ENCODE data around the gene GLB1L2. TPM values are rescaled to one million over a fixed set of nuclear protein-coding genes. Genes with fewer than 3 reads are reported as not detected.

GLB1L2 gene
- total RNA-seq, 2 donors from 2014 or later, result 0.65 to 0.91 TPM

DNA sequence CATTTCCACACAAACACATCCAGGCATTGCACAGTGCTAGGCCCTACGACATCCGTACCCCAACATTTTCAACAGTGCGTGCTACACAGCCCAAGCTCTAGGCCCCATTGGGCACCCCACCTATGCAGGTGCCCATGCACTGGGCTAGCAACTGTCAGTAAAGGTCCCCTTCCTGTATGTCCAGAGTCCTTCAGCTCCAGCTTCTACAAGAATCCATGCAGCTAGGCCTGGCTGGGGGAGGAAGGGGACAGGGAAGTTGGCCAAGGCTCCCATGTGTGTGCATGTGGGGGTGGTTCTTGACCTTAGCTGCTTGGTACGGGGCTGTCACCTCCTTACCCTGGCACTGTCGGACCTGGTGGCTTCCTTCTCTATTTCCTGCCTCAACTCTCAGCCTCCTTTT is 79.0 kb downstream of the GLB1L2 start:
- ATAC-seq (no peak), DNase-seq (no peak)
- intact Hi-C loops (cut with DNase I), result no loop called here

DNA sequence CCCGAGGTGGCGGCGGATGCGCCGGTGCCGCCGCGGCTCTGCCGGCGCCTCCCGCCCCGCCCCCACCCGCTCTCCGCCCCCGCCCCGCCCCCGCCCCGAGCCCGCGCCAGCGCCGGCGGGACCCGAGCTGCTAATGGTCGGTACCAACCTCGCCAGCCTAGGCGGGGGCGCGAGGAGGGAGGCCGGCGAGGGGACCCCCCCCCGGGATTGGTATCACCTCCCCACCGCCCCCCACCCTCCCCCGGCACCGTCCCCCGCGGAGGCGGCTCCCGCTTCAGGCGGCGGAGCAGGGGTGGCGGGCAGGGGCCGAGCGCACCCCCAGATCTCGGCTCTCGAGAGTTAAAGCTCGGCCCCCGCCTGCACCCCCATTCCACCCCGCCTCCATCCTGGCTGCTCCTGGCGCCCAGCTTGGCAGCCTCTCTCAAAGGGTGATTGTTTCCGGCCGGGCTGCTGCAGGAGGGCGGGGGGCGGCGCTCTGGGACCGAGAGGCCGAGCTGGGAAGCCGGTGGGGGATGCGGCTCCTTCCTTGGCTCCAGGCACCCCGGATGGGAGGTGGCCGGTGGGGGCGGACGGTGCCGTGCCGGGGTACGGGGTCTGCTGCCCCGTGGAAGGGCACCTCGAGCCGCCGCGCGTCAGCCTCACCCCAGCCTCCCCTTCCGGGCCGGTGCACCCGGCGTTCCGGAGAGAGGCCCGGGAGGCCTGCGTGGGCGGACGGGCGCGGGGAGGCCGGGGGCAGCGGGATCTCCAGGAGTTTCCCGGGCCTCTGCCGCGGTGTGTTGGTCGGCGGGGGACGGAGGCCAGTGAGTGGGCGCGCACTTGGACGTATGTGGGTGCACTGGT is 80.6 kb downstream of the GLB1L2 start, which contains the start of gene B3GAT1:
Gene B3GAT1 (minus strand): TSS at position 40 of the 840 bp plus-strand sequence. CDS start 24,583 bp downstream, outside the sequence.
- DNase-seq, result no peak
- peak; percentile 57 to 65 for ATAC-seq
- intact Hi-C loops (cut with DNase I), result no loop called here

DNA sequence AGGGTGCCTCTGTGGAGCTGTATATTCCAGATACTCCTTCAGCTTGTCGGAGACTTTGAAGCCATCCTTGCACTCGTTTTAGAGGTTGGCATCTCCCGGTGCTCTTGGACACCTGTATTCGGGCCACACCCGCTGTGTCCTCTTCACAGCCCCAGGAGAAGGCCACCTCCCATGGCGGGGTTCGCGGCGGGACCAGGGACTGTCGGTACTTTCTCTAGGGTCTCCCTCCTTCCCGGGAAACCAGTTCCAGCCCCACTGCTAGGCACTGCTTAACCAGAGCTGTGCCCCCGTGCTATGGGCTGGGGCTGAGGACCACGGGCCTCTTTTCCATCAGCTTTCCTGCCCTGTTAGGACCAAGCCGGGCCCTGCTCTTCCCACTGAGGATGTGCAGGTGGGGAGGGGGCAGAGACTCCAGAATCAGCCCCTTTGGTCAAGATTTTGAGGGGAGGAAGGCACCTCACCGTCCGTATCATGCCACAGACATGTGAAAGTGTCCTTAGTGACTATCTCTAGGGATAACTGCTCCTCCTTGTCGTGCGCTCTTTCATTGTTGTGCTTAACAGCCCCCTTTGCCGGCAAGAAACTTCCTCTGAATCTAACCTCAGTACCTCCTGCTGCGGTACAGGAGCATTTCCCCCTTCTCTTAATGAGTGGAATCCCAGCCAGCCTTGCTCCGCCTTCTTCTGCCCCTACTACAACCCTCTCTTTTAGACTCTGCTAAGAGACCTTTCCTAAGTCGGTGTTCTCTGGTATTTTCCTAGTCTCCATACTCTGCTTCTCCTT is 81.4 kb downstream of the GLB1L2 start:
- no peak for ATAC-seq
- intact Hi-C loops (cut with DNase I), result no loop called here

DNA sequence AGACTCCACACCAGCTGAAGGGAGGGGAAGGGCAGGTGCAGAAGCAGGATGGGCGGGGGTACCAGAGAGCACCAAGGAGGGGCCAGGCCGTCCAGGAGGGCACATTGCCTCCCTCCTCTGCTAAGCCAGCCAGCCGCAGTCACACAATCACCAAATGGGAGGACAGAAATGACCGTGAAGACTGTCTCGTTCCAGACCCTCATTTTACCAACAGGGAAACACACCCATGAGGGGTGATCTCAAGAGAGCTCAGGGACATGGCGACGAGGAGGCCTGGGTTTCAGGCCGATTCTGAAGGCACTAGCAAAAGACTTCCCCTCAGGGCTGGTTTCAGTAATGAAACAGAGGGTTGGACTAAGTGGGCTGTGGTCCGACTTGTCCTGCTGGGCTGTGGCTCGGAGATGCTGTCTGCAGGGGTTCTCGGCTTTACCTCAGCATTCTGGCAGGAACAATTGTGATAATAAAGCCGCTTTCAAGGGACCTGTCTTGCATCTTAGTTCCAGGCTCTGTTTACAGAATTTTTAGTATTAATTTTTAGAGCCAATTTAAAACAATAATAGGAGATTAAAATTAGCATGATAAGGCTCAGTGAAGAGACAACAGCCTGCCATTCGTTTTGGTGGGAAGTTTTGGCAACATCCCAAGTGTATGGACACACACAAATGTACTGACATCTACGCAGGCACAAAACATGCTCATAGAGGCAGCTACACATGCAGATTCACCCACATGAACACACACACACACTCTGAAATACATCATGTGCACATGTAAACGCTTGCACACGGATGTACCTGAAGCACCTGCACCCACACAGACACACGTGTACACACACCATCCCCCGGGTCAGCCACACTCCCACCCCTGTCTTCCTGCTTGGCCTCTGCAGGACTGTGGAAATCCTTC is 82.3 kb downstream of the GLB1L2 start:
- ATAC-seq, result no peak
- intact Hi-C loops (cut with DNase I), result no loop called here

More for the DNA sequence above, 81.4 kb downstream of the GLB1L2 start:
- DNase-seq, result no peak

DNA sequence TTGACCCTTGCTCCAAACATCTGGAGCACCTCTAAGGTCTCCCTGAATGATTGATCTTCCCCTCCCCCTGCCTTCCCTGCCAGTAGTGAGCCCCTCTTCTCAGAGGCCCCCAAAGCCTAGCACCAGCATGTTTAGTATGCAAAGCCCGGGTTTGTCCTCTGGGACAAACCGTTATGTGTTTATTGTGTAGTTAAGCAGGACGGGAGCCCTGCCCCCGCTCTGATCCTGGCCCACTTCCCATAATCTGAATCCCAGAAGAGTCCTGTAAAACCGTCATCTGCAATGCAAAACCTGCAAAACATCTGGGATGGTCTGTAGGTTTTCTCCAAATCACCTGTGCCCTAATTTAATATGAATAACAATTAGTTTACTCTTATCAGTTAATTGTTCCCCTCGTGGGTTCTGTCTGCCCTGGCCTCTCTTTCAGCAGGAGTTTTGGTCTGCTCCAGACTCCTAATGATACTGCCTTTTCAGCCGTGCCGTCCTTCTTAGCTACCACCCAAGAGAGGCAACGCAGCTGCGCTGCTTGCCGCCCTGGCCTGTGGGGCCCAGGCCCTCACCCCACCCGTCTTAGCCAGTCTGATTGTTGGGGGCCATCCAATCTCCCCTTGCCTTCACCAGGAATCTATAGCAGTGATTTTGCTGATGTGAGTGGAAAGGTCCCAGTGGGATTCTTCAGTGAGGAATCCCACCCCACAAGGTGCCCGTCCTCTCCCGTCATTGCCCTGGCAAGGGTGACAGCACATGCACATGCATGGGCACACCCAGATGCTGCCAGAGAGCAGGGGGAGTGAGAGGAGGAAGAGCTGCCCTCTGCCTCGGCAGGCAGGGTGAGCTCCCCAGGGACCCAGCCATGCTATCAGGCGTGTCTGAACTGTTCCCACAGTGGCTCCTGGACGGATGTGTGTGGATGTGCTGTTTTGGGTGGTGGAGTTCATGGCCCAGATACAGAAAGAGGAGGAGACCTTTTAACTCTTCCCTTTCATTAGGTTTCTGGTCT is 83.3 kb downstream of the GLB1L2 start:
- intact Hi-C loops (cut with DNase I), result no loop called here
- no peak for DNase-seq
- no peak for ATAC-seq

More for the DNA sequence above, 82.3 kb downstream of the GLB1L2 start:
- no peak for DNase-seq

DNA sequence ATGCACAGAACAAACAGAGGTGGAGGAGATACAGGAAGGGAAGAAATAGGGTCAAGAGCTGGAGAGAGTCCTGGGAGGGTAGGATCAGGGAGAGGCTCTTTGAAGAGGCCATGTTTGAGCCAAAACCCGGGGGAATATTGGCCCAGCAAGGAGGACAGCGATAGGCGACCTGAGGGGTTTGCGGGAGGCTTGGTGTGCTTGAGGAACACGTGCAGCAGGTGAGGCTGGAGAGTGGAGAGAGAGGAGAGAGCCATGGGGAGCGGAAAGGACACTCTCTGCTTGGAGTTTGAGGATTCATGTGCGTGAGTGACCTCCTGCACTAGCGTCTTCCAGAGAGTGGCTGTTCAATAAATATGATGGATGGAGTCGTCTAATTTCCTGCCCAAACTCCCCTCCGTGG is 84.9 kb downstream of the GLB1L2 start:
- intact Hi-C loops (cut with DNase I), result no loop called here
- ATAC-seq, result no peak
- no peak for DNase-seq

DNA sequence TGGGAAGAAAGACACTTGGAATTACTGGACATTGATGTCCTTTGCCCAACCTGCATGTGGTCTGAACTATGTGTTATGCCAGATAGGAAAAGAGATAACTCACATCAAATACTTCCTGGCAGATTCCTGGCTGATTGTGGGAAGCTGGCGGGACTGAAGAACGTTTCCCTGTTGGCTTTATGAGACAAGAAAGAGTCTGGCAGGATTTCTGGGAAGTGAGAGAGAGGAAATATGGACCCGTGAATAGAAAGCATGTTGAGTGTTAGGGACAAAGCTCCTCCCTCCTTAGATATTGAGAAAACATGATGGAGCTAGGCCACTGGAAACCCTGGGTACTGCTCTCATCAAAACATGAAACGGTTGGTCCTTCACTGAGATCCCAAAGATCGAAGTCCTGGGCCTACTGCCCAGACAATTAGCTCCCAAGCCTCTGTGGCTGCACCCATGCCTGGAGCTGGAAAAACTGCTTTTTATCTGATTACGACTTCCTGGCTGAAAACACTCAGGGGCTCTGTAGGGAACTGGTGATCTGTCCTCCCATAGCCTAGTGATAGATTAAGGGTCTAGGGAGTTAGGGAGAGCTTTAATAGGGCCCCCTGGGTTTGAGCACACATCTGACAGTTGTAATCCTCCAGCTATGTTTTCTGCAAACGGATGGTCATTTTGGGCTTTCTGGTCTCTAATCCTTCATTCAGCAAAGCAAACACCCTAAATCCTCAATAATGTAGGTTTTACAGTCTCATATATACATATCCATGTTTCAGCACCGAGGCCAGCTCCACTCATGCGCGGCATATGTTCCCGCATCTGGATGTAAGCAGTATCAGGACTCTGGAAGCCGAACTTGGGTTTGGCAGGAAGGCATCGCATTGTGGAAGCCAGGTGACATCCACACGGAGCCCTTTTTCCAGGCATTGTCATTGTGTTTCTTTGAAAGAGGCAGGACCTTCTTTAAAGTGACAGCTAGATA is 86.4 kb downstream of the GLB1L2 start:
- no peak for DNase-seq
- intact Hi-C loops (cut with DNase I), result no loop called here
- no peak for ATAC-seq

DNA sequence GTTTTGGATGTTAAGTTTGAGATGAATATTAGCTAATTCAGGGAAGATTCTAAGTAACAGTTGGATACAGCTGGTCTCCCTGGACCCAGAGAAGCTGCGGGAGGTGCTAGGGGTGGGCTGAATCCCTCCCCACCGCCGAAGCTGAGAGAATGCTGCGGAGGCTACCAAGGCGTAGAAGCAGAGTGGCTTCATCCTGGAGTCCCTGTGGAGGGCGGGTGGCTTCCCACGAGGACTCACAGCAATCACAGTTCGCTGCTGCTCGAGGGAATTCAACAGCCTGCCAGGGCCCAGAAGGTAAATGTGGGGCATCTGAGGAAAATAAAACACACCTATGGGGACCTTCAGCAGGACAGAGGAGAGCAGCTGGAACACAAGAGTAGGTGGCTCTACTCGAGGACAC is 91.3 kb downstream of the GLB1L2 start:
- ATAC-seq, result no peak
- no peak for DNase-seq
- intact Hi-C loops (cut with DNase I), result no loop called here

DNA sequence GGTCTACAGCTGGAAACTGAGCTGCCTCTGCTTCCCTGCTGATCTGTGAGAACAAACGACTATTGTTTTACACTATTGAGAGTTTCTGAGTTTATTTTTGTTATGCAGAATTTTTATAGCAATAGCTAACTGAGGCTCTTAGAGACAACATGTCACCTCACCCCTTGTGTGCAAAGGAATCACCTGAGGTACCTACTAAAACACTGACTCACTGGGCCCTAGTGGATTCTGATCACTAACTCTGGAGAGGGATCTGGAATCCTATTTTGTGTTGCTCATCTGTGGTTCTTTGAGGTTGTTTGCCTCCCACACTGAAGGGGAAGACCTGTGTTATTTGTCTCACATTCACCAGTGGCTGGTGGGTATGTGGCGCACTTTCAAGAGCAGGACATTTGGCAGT is 93.6 kb downstream of the GLB1L2 start:
- no peak for DNase-seq
- intact Hi-C loops (cut with DNase I), result no loop called here
- no peak for ATAC-seq

Other genes with a start within 250 kb of the GLB1L2 start
- gene NCAPD3, start 108.0 kb upstream of the GLB1L2 start, total RNA-seq, result 10 to 100 TPM in 1 of 2 donors, 1 to 10 TPM in 1; 9.4 to 11.5 TPM
- 10 to 100 TPM; 25.7 to 29.4 TPM for gene VPS26B, start 107.3 kb upstream of the GLB1L2 start, total RNA-seq
- gene THYN1, start 78.6 kb upstream of the GLB1L2 start, total RNA-seq, result 10 to 100 TPM; 32.5 to 37.1 TPM
- gene ACAD8, start 78.4 kb upstream of the GLB1L2 start, total RNA-seq, result 10 to 100 TPM; 25.7 to 27.3 TPM
- gene GLB1L3, start 55.6 kb upstream of the GLB1L2 start, total RNA-seq, result not detected
- gene B3GAT1, start 80.3 kb downstream of the GLB1L2 start, total RNA-seq, result under 1 TPM; 0.08 to 0.35 TPM